GM23338 (cell line): ENCODE data around the gene TXNL1. TPM values are rescaled to one million over a fixed set of nuclear protein-coding genes. Genes with fewer than 3 reads are reported as not detected.

ENCODE experiments used
- ATAC-seq: fragments of 200-7000 bp; cut with Tn5 transposase; 3 replicates; pipeline ENCODE4 v1.9.1; 2020
- DNase-seq: peaks from one replicate; pipeline ENCODE4 v3.0.0-alpha.2; 2015; ENCODE audit warnings: low spot score
- H2AFZ ChIP-seq: fragments of 200-600 bp; sonication (generic); 2 replicates; pipeline ENCODE4 v1.8.0; 2016; ENCODE audit warnings: antibody characterized with exemption, mild to moderate bottlenecking, moderate library complexity
- H3F3A ChIP-seq: fragments of 200-600 bp; sonication (generic); replicated peaks from 2 replicates; pipeline ENCODE4 v1.8.0; 2017; ENCODE audit warnings: antibody characterized with exemption, mixed run types, low read depth
- H3K27ac ChIP-seq: fragments of 200-600 bp; sonication (generic); 2 replicates; pipeline ENCODE4 v1.6.1; 2016; ENCODE audit warnings: low read depth
- H3K27me3 ChIP-seq: fragments of 200-600 bp; sonication (generic); 2 replicates; pipeline ENCODE4 v1.8.0; 2016; ENCODE audit warnings: mild to moderate bottlenecking, mixed run types, moderate library complexity; ENCODE audit not compliant: insufficient read depth
- H3K36me3 ChIP-seq: fragments of 200-600 bp; sonication (generic); 2 replicates; pipeline ENCODE4 v1.8.0; 2016; ENCODE audit warnings: mild to moderate bottlenecking; ENCODE audit not compliant: insufficient read depth
- H3K4me1 ChIP-seq: fragments of 200-600 bp; sonication (generic); 2 replicates; pipeline ENCODE4 v1.8.0; 2016; ENCODE audit warnings: mild to moderate bottlenecking, moderate library complexity; ENCODE audit not compliant: insufficient read depth
- H3K4me2 ChIP-seq: fragments of 200-600 bp; sonication (generic); 2 replicates; pipeline ENCODE4 v1.7.1; 2017; ENCODE audit warnings: mixed run types
- H3K4me3 ChIP-seq: fragments of 200-600 bp; sonication (generic); 2 replicates; pipeline ENCODE4 v1.6.1; 2016; ENCODE audit warnings: mixed run types
- H3K79me2 ChIP-seq: fragments of 200-600 bp; sonication (generic); replicated peaks from 2 replicates; pipeline ENCODE4 v1.8.0; 2017; ENCODE audit warnings: mild to moderate bottlenecking; ENCODE audit not compliant: insufficient read depth
- H3K9me2 ChIP-seq: fragments of 200-600 bp; sonication (generic); 2 replicates; pipeline ENCODE4 v1.8.0; 2017; ENCODE audit not compliant: insufficient read depth
- H4K20me1 ChIP-seq: fragments of 200-600 bp; sonication (generic); replicated peaks from 2 replicates; pipeline ENCODE4 v1.8.0; 2017; ENCODE audit warnings: mild to moderate bottlenecking; ENCODE audit not compliant: insufficient read depth
- H3K27ac Mint-ChIP-seq: 2 replicates; pipeline ENCODE4 v1.8.0; 2020; ENCODE audit warnings: inconsistent platforms, mild to moderate bottlenecking, moderate library complexity, mixed read lengths
- H3K27me3 Mint-ChIP-seq: 3 replicates; pipeline ENCODE4 v1.8.0; 2022; ENCODE audit warnings: low read depth, mild to moderate bottlenecking, moderate library complexity, mixed read lengths, inconsistent platforms; ENCODE audit not compliant: insufficient read depth, poor library complexity
- H3K36me3 Mint-ChIP-seq: 3 replicates; pipeline ENCODE4 v1.8.0; 2021; ENCODE audit warnings: low read depth, mild to moderate bottlenecking, inconsistent platforms, moderate library complexity, mixed read lengths
- H3K4me1 Mint-ChIP-seq: 3 replicates; pipeline ENCODE4 v1.8.0; 2020; ENCODE audit warnings: mild to moderate bottlenecking, inconsistent platforms, mixed read lengths
- H3K4me3 Mint-ChIP-seq: 3 replicates; pipeline ENCODE4 v1.8.0; 2021; ENCODE audit warnings: moderate library complexity, mild to moderate bottlenecking, inconsistent platforms, mixed read lengths
- H3K9me3 Mint-ChIP-seq: 3 replicates; pipeline ENCODE4 v1.8.0; 2020; ENCODE audit warnings: moderate library complexity, mild to moderate bottlenecking, inconsistent platforms, mixed read lengths
- CREB1 ChIP-seq: fragments of 250-450 bp; sonication (Bioruptor Pico); IDR thresholded peaks from 2 replicates; pipeline ENCODE4 v1.5.0; 2020; ENCODE audit warnings: low read depth, mild to moderate bottlenecking, moderate library complexity
- EZH2 ChIP-seq: fragments of 200-600 bp; sonication (generic); IDR thresholded peaks from one replicate; pipeline ENCODE4 v1.8.0; 2017; ENCODE audit warnings: antibody characterized with exemption, mild to moderate bottlenecking, low read depth; ENCODE audit not compliant: unreplicated experiment
- NANOG ChIP-seq: IDR thresholded peaks from 2 replicates; pipeline ENCODE4 v1.6.1; 2016; ENCODE audit warnings: antibody characterized with exemption, borderline replicate concordance
- REST ChIP-seq: IDR thresholded peaks from one replicate; pipeline ENCODE4 v1.6.1; 2018; ENCODE audit warnings: antibody characterized with exemption; ENCODE audit not compliant: unreplicated experiment
- STAT1 ChIP-seq: IDR thresholded peaks from one replicate; pipeline ENCODE4 v1.6.1; 2016; ENCODE audit warnings: antibody characterized with exemption; ENCODE audit not compliant: unreplicated experiment
- ZNF114 ChIP-seq: fragments of 250-450 bp; sonication (Bioruptor Pico); IDR thresholded peaks from 2 replicates; pipeline ENCODE4 v1.5.0; 2020; ENCODE audit warnings: mild to moderate bottlenecking, moderate library complexity
- polyA plus RNA-seq: library from polyadenylated mRNA; unstranded; fragments of >200 nt; fragmentation: Nextera tagmentation; extraction: Ambion mirVana; gene quantifications from 2 replicates; pipeline ENCODE4 v1.2.1, GENCODE V29; 2016
- total RNA-seq: library from RNA; depleted of rRNA; stranded (reverse); fragments of >200 nt; shearing (Covaris generic); gene quantifications from 2 replicates; pipeline ENCODE4 v1.2.3, GENCODE V29; 2014
- TF ChIP-seq, protein P1 (sequence below): IDR thresholded peaks from 2 replicates; pipeline ENCODE4 v1.6.1; 2016; ENCODE audit warnings: antibody characterized with exemption
- TF ChIP-seq, protein P2 (sequence below): fragments of 250-450 bp; sonication (Bioruptor Pico); IDR thresholded peaks from 2 replicates; pipeline ENCODE4 v1.5.0; 2020; ENCODE audit warnings: mild to moderate bottlenecking, moderate library complexity

The TXNL1 gene
- total and polyA plus RNA-seq, 2 experiments from 2014 or later = 73.6 to 135 TPM

GRCh38 chr18:56647951-56648893 lies 9.8 kb upstream of the TXNL1 start:
- DNase-seq (no peak), ATAC-seq (no peak)
- H3K4me2 ChIP-seq = no peak overlapping the region
- no peaks in the 10 kb centered on the region for H3K9me3 Mint-ChIP-seq
- H3K36me3 ChIP-seq = no peaks in the 10 kb centered on the region
- peaks cover 6% of the 10 kb centered on the region; the same call in 1 of the 2 replicates for H4K20me1 ChIP-seq
- H3K4me3 Mint-ChIP-seq = no peak overlapping the region
- TF ChIP-seq EZH2 (no peak), REST (no peak), ZNF114 (CRISPR knock-in tag) (no peak), CREB1 (no peak), NANOG (no peak), STAT1 (no peak)
- TF ChIP-seq, protein P1, sequence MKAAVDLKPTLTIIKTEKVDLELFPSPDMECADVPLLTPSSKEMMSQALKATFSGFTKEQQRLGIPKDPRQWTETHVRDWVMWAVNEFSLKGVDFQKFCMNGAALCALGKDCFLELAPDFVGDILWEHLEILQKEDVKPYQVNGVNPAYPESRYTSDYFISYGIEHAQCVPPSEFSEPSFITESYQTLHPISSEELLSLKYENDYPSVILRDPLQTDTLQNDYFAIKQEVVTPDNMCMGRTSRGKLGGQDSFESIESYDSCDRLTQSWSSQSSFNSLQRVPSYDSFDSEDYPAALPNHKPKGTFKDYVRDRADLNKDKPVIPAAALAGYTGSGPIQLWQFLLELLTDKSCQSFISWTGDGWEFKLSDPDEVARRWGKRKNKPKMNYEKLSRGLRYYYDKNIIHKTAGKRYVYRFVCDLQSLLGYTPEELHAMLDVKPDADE = no peak
- TF ChIP-seq, protein P2, sequence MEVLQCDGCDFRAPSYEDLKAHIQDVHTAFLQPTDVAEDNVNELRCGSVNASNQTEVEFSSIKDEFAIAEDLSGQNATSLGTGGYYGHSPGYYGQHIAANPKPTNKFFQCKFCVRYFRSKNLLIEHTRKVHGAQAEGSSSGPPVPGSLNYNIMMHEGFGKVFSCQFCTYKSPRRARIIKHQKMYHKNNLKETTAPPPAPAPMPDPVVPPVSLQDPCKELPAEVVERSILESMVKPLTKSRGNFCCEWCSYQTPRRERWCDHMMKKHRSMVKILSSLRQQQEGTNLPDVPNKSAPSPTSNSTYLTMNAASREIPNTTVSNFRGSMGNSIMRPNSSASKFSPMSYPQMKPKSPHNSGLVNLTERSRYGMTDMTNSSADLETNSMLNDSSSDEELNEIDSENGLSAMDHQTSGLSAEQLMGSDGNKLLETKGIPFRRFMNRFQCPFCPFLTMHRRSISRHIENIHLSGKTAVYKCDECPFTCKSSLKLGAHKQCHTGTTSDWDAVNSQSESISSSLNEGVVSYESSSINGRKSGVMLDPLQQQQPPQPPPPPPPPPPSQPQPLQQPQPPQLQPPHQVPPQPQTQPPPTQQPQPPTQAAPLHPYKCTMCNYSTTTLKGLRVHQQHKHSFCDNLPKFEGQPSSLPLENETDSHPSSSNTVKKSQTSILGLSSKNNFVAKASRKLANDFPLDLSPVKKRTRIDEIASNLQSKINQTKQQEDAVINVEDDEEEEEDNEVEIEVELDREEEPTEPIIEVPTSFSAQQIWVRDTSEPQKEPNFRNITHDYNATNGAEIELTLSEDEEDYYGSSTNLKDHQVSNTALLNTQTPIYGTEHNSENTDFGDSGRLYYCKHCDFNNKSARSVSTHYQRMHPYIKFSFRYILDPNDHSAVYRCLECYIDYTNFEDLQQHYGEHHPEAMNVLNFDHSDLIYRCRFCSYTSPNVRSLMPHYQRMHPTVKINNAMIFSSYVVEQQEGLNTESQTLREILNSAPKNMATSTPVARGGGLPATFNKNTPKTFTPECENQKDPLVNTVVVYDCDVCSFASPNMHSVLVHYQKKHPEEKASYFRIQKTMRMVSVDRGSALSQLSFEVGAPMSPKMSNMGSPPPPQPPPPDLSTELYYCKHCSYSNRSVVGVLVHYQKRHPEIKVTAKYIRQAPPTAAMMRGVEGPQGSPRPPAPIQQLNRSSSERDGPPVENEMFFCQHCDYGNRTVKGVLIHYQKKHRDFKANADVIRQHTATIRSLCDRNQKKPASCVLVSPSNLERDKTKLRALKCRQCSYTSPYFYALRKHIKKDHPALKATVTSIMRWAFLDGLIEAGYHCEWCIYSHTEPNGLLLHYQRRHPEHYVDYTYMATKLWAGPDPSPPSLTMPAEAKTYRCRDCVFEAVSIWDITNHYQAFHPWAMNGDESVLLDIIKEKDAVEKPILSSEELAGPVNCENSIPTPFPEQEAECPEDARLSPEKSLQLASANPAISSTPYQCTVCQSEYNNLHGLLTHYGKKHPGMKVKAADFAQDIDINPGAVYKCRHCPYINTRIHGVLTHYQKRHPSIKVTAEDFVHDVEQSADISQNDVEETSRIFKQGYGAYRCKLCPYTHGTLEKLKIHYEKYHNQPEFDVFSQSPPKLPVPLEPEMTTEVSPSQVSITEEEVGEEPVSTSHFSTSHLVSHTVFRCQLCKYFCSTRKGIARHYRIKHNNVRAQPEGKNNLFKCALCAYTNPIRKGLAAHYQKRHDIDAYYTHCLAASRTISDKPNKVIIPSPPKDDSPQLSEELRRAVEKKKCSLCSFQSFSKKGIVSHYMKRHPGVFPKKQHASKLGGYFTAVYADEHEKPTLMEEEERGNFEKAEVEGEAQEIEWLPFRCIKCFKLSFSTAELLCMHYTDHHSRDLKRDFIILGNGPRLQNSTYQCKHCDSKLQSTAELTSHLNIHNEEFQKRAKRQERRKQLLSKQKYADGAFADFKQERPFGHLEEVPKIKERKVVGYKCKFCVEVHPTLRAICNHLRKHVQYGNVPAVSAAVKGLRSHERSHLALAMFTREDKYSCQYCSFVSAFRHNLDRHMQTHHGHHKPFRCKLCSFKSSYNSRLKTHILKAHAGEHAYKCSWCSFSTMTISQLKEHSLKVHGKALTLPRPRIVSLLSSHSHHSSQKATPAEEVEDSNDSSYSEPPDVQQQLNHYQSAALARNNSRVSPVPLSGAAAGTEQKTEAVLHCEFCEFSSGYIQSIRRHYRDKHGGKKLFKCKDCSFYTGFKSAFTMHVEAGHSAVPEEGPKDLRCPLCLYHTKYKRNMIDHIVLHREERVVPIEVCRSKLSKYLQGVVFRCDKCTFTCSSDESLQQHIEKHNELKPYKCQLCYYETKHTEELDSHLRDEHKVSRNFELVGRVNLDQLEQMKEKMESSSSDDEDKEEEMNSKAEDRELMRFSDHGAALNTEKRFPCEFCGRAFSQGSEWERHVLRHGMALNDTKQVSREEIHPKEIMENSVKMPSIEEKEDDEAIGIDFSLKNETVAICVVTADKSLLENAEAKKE (CRISPR knock-in tag) = no peak
- peaks cover 11% of the 10 kb centered on the region for H3K4me1 ChIP-seq
- no peaks in the 10 kb centered on the region for H3K27me3 ChIP-seq
- peaks cover 13% of the 10 kb centered on the region for H3K4me1 Mint-ChIP-seq
- no peaks in the 10 kb centered on the region for H3K36me3 Mint-ChIP-seq
- H3K27ac ChIP-seq = no peak overlapping the region
- H3F3A ChIP-seq = 0 out of 2 replicates have a peak, but pooled peaks cover 9% of the 10 kb centered on the region
- no peaks in the 10 kb centered on the region for H3K9me2 ChIP-seq
- H3K4me3 ChIP-seq = no peak overlapping the region
- no peak overlapping the region for H2AFZ ChIP-seq
- peaks cover 17% of the 10 kb centered on the region for H3K79me2 ChIP-seq
- H3K27me3 Mint-ChIP-seq = peaks cover 3% of the 10 kb centered on the region
- no peak overlapping the region for H3K27ac Mint-ChIP-seq
